Ascending aorta (tissue), 2 donors: ENCODE measurements around the gene PRR5. TPM values are rescaled to one million over a fixed set of nuclear protein-coding genes. Genes with fewer than 3 reads are reported as not detected.

Experiments used
- DNase-seq, 2 donors: peaks; one replicate each; pipeline ENCODE4 v3.0.0-alpha.2; 2019; ENCODE audit warnings: low spot score in 2 of 2
- H3K27ac ChIP-seq, 2 donors: fragments of 200-600 bp; sonication (generic); one replicate each; pipeline ENCODE4 v1.5.1; 2016 to 2017; ENCODE audit warnings: mild to moderate bottlenecking in 1 of 2
- H3K27me3 ChIP-seq: fragments of 200-600 bp; sonication (generic); one replicate; pipeline ENCODE4 v1.5.1; 2017
- H3K36me3 ChIP-seq, 2 donors: fragments of 200-600 bp; sonication (generic); one replicate each; pipeline ENCODE4 v1.5.1; 2016
- H3K4me1 ChIP-seq, 2 donors: fragments of 200-600 bp; sonication (generic); one replicate each; pipeline ENCODE4 v1.5.1; 2016 to 2017; ENCODE audit warnings: mild to moderate bottlenecking in 1 of 2
- H3K4me3 ChIP-seq, 2 donors: fragments of 200-600 bp; sonication (generic); one replicate each; pipeline ENCODE4 v1.5.1; 2016 to 2017; ENCODE audit warnings: mild to moderate bottlenecking in 1 of 2
- H3K9me3 ChIP-seq, 2 donors: fragments of 200-600 bp; sonication (generic); one replicate each; pipeline ENCODE4 v1.5.1; 2016
- intact Hi-C: fragments of 100-400 bp; cut with DNase I; formaldehyde crosslinking; loops from one replicate; pipeline ENCODE4 v1.15.1; 2023
- total RNA-seq: library from RNA; depleted of rRNA; stranded (reverse); fragments of >200 nt; gene quantifications from one replicate; pipeline ENCODE4 v1.1.0, GENCODE V29; 2016
- TF ChIP-seq, protein P1 (sequence below), 3 experiments: fragments of 200-600 bp in 2 of 3; fragments of 450-650 bp in 1 of 3; sonication (generic) in 2 of 3; IDR thresholded peaks; one replicate each; pipeline ENCODE4 v1.5.1; 2016 to 2019; ENCODE audit warnings: antibody characterized with exemption in 3 of 3, mild to moderate bottlenecking in 1 of 3, moderate library complexity in 1 of 3

Gene PRR5
- total RNA-seq, 1 donor from 2014 or later, result 4.4 TPM

DNA sequence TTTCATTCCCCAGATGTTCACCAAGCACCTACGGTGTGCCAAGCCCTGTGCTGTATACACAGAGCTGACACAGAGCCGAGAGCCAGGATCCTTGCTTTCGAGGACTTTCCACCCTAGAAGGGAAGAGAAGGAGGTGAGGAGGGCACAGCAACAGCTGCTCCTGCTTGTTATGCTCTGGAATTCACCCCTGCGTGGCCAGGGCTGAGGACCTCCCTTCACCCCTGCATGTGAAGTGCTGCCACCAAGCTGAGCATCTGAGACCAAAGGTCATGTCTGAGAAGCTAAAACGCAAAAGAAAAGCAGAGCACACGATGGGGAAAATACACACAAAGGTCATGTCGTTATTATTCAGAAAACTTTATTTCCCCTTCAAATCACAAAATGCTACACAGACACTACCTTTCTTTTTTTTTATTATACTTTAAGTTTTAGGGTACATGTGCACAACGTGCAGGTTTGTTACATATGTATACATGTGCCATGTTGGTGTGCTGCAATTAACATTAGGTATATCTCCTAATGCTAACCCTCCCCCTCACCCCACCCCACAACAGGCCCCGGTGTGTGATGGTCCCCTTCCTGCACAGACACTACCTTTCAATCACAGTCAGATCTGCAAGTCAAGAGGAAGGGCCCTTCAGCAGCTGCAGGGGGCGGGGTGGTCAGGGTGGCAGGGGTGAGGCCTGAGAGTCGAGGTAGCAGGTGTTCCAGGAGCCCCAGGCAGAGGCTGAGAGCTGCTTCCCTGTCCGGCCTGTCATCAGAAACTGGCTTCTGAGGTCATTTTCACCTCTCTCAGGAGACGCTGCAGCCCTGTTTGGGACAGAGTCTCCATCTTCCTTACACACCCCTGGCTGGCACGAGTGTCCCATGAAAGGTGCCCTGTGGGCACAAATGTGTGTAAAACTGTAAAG, 40.1 kb upstream of the PRR5 start:
- no peak overlapping the region for H3K27ac ChIP-seq
- intact Hi-C loops, result no loop called here
- no peaks in the 10 kb centered on the region for H3K36me3 ChIP-seq
- no peaks in the 10 kb centered on the region for H3K4me1 ChIP-seq
- no peak for DNase-seq
- H3K27me3 ChIP-seq, result no peaks in the 10 kb centered on the region
- no peak overlapping the region for H3K4me3 ChIP-seq
- TF ChIP-seq, protein P1, sequence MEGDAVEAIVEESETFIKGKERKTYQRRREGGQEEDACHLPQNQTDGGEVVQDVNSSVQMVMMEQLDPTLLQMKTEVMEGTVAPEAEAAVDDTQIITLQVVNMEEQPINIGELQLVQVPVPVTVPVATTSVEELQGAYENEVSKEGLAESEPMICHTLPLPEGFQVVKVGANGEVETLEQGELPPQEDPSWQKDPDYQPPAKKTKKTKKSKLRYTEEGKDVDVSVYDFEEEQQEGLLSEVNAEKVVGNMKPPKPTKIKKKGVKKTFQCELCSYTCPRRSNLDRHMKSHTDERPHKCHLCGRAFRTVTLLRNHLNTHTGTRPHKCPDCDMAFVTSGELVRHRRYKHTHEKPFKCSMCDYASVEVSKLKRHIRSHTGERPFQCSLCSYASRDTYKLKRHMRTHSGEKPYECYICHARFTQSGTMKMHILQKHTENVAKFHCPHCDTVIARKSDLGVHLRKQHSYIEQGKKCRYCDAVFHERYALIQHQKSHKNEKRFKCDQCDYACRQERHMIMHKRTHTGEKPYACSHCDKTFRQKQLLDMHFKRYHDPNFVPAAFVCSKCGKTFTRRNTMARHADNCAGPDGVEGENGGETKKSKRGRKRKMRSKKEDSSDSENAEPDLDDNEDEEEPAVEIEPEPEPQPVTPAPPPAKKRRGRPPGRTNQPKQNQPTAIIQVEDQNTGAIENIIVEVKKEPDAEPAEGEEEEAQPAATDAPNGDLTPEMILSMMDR (IDR thresholded peaks at IDR 0.05), result no peak
- H3K9me3 ChIP-seq, result no peaks in the 10 kb centered on the region

DNA sequence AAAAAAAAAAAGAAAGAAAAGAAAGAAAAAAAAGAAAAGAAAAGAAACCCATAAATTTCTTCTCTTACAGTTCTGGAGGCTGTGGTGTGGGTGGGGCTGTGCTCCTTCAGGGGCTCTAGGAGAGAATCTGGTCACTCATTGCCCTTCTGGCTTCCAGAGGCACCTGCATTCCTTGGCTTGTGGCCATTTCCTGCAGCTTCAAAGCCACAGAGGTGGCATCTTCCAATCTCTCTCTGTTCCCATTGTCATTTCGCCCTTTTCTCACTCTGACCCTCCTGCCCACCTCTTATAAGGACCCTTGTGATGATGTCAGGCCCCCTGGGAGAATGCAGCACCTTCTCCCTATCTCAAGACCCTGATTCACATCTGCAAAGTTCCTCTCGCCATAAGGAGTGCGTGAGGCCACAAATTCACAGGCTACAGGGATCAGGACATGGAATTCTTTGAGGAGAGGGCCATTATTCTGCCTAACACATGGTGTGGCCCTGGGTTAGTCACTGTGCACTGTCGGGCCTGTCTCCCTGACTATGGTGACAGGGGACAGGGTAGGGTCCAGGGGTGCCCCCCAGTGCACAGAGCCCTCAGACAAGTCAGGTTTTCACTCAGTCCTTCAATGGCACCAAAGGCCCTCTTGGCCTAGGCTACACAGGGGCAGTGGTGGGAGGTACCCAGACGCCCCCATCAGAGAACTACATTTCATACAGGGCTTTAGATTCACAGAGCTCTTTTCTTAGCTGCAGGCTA, 38.6 kb upstream of the PRR5 start:
- DNase-seq, result no peak
- H3K4me1 ChIP-seq, result no peaks in the 10 kb centered on the region
- intact Hi-C loops, result no loop called here
- H3K27me3 ChIP-seq, result no peaks in the 10 kb centered on the region
- H3K9me3 ChIP-seq, result no peaks in the 10 kb centered on the region
- TF ChIP-seq, protein P1 (IDR thresholded peaks at IDR 0.05), result no peak
- H3K36me3 ChIP-seq, result no peaks in the 10 kb centered on the region
- H3K27ac ChIP-seq, result no peak overlapping the region
- no peak overlapping the region for H3K4me3 ChIP-seq

- DNase-seq, result peak; percentile 44 to 74
- Histone ChIP-seq H3K27ac (no peak overlapping the region), H3K27me3 (peaks cover 1% of the 10 kb centered on the region), H3K4me3 (no peak overlapping the region), H3K36me3 (no peaks in the 10 kb centered on the region), H3K9me3 (no peaks in the 10 kb centered on the region), H3K4me1 (no peaks in the 10 kb centered on the region)
- TF ChIP-seq, protein P1 (IDR thresholded peaks at IDR 0.05), result no peak
- intact Hi-C loops, result no loop called here
Measured at GRCh38 chr22:44664149-44664548, 37.9 kb upstream of the PRR5 start.

DNA sequence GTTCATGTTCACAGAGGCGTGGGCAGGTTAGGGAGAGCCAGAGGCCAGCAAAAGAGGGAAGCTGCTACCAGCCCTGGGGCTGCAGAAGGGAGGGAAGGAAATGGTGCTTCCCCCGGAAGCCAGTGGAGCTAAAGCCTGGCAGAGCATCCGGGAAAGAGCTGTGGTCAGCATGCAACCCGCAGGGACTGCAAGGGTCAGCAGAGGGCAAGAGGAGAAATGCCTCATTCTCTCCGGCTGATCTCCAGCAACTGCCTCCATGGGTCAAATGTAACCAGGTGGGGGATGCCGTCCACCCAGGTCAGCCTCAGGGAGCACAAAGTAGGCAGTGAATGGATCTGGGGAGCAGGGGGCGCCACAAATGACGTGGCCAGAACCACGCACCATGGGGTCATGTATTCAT, 36.9 kb upstream of the PRR5 start:
- Histone ChIP-seq H3K4me3 (no peak overlapping the region), H3K4me1 (no peaks in the 10 kb centered on the region), H3K36me3 (no peaks in the 10 kb centered on the region), H3K27me3 (peaks cover 3% of the 10 kb centered on the region), H3K9me3 (no peaks in the 10 kb centered on the region), H3K27ac (no peak overlapping the region)
- TF ChIP-seq, protein P1 (IDR thresholded peaks at IDR 0.05), result no peak
- DNase-seq, result no peak
- intact Hi-C loops, result no loop called here

DNA sequence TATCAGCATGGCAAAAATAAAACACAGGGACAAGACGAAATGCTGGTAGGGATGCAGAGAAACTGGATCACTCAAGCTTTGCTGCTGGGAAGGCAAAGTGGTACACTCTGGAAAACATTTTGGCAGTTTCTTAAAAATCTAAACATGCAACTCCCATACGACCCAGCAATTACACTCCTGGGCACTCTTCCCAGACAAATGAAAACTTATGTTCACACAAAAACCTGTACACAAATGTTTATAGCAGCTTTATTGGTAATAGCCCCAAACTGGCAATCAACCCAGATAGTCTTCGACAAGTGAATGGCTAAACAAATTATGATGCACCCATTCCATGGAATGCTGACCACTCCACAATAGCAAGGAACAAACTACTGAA, 35.8 kb upstream of the PRR5 start:
- Histone ChIP-seq H3K9me3 (no peaks in the 10 kb centered on the region), H3K27me3 (peaks cover 3% of the 10 kb centered on the region), H3K4me3 (no peak overlapping the region), H3K27ac (no peak overlapping the region), H3K4me1 (no peaks in the 10 kb centered on the region), H3K36me3 (no peaks in the 10 kb centered on the region)
- TF ChIP-seq, protein P1 (IDR thresholded peaks at IDR 0.05), result no peak
- DNase-seq, result no peak
- intact Hi-C loops, result no loop called here
